ENCODE data around the gene NPR2.

Gene NPR2

DNA sequence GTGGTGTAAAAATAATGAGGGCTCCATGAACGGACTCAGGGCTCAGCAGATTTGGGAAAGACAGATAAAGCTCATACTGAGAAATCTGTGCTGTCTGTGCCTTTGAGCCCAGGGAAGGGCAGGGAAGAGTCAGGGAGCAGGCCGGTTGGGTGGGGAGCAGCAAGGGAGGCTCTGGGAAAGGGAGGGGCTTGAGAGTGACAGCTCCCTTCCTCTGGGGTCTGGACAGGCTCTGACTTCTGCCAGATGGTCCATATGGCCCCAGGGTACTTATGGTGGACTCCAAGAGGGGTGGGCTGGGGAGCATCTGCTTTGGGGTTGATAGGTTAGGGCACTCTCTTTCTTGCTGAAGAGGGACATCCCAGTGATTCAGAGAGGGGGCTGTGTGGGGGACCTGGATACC lies 2.1 kb downstream of the NPR2 start:
- no peak for TF ChIP-seq CTCF (IDR thresholded peaks at IDR 0.05; ENCODE audit: extremely low read depth, insufficient read depth, missing control alignments)
- in situ Hi-C loops (cut with MboI; ENCODE audit: low pct_unique_long_range_greater_than_20kb, low sequenced_read_pairs, unreplicated experiment), result no loop called here
- DNase-seq (ENCODE audit: low spot score), result no peak

DNA sequence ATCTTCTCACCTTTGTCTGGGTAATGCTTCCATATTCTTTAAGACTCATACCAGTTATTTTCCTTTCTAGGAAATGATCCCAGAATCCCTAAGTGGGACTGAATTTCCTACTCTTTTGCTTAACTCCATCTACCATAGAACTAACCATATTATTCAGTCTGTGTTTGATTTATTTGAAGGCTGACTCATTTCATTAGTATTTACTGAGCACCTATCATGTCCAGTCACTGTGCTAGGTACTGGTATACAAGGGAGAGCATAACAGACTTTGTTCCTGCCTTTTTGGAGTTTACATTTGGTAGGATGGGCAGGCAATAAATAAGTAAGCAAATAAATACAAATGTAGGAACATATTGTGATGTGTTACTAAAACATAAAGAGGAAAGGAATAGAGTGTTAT lies 4.3 kb downstream of the NPR2 start:
- no peak for TF ChIP-seq CTCF (IDR thresholded peaks at IDR 0.05; ENCODE audit: extremely low read depth, insufficient read depth, missing control alignments)
- DNase-seq (ENCODE audit: low spot score), result no peak
- in situ Hi-C loops (cut with MboI; ENCODE audit: low pct_unique_long_range_greater_than_20kb, low sequenced_read_pairs, unreplicated experiment), result no loop called here

GRCh38 chr9:35797311-35798109 lies 6.1 kb downstream of the NPR2 start:
- DNase-seq (ENCODE audit: low spot score), result no peak
- TF ChIP-seq CTCF (IDR thresholded peaks at IDR 0.05; ENCODE audit: extremely low read depth, insufficient read depth, missing control alignments), result no peak
- in situ Hi-C loops (cut with MboI; ENCODE audit: low pct_unique_long_range_greater_than_20kb, low sequenced_read_pairs, unreplicated experiment), result no loop called here

GRCh38 chr9:35798658-35799374 lies 7.4 kb downstream of the NPR2 start:
- TF ChIP-seq CTCF (IDR thresholded peaks at IDR 0.05; ENCODE audit: extremely low read depth, insufficient read depth, missing control alignments), result no peak
- no peak for DNase-seq (ENCODE audit: low spot score)
- in situ Hi-C loops (cut with MboI; ENCODE audit: low pct_unique_long_range_greater_than_20kb, low sequenced_read_pairs, unreplicated experiment), result no loop called here

DNA sequence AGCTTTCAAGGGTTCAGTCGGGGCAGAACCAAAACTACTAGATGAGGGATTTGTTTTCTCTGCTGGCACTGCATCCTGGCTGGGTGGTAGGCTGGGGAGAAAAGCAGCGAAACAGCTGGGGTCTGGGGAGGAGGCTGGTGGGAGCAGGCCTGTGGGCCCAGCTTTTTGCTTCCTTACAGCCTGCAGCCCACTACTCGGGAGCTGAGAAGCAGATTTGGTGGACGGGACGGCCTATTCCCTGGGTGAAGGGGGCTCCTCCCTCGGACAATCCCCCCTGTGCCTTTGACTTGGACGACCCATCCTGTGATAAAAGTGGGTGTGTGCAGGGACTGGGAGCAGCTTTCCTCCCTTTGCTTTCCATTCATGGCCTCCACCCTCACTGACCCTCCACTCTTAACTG lies 9.1 kb downstream of the NPR2 start:
- in situ Hi-C loops (cut with MboI; ENCODE audit: low pct_unique_long_range_greater_than_20kb, low sequenced_read_pairs, unreplicated experiment), result no loop called here
- no peak for DNase-seq (ENCODE audit: low spot score)
- TF ChIP-seq CTCF (IDR thresholded peaks at IDR 0.05; ENCODE audit: extremely low read depth, insufficient read depth, missing control alignments), result no peak

DNA sequence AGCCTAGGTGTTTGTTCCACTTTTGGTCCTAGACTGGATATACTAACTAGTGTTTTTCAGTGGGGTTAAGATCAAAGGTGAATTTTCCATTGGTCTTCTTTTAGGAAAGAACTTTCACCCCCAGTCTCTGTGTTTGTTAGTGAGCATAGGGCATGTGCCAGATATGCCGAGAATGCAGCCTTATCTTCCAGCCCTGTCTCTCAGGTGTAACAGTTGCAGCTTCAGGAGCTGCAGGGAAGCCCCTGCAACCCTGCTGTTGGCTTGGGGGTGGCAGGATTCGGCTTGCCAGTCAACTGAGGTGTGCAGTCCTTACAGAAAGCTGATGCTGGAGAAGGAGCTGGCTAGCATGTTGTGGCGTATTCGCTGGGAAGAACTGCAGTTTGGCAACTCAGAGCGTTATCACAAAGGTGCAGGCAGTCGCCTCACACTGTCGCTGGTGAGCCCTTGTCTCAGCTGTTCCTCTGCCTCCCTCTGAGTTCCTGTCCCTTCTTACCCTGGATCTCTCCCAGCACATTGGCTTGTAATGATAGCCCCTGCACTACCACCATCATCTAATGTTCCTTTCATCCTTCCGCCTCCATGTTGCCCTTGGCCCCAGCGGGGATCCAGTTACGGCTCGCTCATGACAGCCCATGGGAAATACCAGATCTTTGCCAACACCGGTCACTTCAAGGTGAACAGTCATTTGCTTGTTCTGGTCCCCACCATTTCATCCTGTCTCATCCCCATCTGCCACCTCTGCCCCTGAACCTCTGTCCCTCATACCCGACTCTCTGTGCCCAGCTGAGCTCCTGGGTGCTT lies 10.1 kb downstream of the NPR2 start:
- in situ Hi-C loops (cut with MboI; ENCODE audit: low pct_unique_long_range_greater_than_20kb, low sequenced_read_pairs, unreplicated experiment), result no loop called here
- no peak for DNase-seq (ENCODE audit: low spot score)
- TF ChIP-seq CTCF (IDR thresholded peaks at IDR 0.05; ENCODE audit: extremely low read depth, insufficient read depth, missing control alignments), result no peak
